IPS DF 6.9 (cell line): ENCODE results near the gene CA11.
A peak's percentile ranks its signal among the peaks of the same experiment; 100 is the strongest.

ENCODE experiments used
- DNase-seq: peaks from one replicate; pipeline ENCODE4 v3.0.0-alpha.2; 2013; ENCODE audit warnings: low read depth, low spot score
- H3K27ac ChIP-seq: one replicate; pipeline ENCODE4 v1.5.1; 2013; ENCODE audit warnings: low read length, control low read depth
- H3K27me3 ChIP-seq: 2 replicates; pipeline ENCODE4 v1.6.1; 2013; ENCODE audit warnings: mild to moderate bottlenecking, low read length; ENCODE audit not compliant: control insufficient read depth, insufficient read depth
- H3K36me3 ChIP-seq: 2 replicates; pipeline ENCODE4 v1.6.1; 2013; ENCODE audit warnings: low read length; ENCODE audit not compliant: control insufficient read depth, insufficient read depth
- H3K4me1 ChIP-seq: 2 replicates; pipeline ENCODE4 v1.6.1; 2013; ENCODE audit warnings: low read length; ENCODE audit not compliant: control insufficient read depth, insufficient read depth
- H3K4me3 ChIP-seq: 2 replicates; pipeline ENCODE4 v1.5.1; 2013; ENCODE audit warnings: mild to moderate bottlenecking, low read length
- H3K9me3 ChIP-seq: 2 replicates; pipeline ENCODE4 v1.6.1; 2013; ENCODE audit warnings: low read length, inconsistent platforms; ENCODE audit not compliant: control insufficient read depth, insufficient read depth
- WGBS: extraction: QIAGEN DNeasy Blood & Tissue Kit; methylation state at CpG from one replicate; pipeline ENCODE4 v1.1.7; 2013; ENCODE audit warnings: mixed read lengths, missing lambda C conversion rate; ENCODE audit not compliant: insufficient read length, insufficient coverage; 5-methylcytosine and 5-hydroxymethylcytosine counted together

Gene CA11

DNA sequence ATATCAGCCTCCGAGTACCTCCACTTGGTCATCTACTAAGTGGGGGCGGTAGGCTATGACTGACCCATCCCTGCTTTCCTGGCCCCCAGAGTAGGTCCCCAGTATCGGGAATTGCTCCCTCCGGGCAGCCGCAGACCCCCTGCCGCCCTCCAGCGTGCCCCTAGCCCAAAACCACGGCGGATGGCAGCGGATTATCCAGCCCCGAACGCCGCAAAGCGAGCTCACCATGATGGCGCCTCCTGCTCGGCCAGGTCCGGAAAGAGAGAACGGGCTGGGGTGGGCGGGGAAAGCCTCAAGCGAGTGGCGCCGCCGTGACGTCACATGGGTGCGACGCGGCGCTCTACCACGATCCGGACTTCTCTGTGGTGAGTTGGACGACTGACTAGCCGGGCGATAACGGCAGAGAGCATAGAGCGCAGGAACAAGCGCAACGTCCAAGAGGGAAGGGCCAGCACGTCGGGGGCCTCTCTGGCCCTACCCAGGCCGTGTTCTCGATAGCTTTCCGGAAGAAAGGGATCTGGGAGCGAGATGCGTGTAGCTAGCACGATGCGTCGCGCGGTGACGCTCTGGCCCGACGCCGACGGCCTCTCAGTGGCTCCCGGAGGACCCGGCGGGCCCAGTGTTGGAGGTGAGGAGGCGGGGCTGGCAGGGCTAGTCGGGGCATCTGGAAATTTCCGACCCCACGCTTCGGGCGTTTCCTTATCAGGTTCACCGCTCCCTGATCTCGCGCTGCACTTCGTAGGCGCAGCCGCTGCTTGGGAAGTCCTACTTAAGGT lies 26.9 kb downstream of the CA11 start, which contains the start of the genes RPL18 and SPHK2:
RPL18 (minus strand) TSS at position 263 of the 776 bp plus-strand sequence; CDS start at position 228, 35 bp downstream.
SPHK2 (plus strand) TSS at position 591 of the 776 bp plus-strand sequence. CDS start 1,009 bp downstream, outside the sequence.
- no peaks in the 10 kb centered on the region for H3K9me3 ChIP-seq
- no peak within 1 kb of the TSS for H3K27ac ChIP-seq
- H3K4me3 ChIP-seq = peak within 1 kb of the TSS; percentile 97
- no CpG with 5 or more reads among the region's 69 CpGs for whole genome bisulfite sequencing
- peaks cover 3% of the 10 kb centered on the region for H3K4me1 ChIP-seq
- peaks cover 21% of the 10 kb centered on the region for H3K36me3 ChIP-seq
- peak; percentile 98 for DNase-seq
- H3K27me3 ChIP-seq = no peaks in the 10 kb centered on the region

DNA sequence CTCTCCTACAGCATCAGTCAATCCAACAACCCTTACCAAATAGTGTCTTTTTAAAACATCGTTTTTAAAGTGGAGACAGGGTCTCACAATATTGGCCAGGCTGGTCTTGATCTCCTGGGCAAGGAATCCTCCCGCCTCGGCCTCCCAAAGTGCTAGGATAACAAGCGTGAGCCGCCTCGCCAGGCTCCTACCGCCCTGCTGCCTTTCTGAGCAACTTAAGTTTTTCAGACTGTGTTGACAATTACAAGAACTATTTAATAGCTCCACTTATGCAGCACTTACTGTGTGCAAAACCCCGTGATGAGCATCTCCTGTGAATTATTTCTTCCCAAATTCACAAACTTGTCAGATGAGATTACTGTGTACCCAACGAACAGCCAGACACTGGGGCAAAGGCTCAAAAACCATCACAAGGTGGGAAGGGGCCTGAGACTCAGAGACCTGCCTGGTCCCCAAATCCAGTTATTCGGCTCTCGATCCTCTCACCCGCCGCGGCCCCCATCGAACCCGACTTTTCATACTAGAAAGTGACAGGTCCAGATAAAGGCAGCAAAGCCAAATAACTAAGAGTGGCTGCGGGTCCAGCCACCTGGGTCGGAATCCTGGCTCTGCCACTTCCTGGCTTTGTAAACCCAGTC lies 27.6 kb downstream of the CA11 start:
- Histone ChIP-seq H3K9me3 (no peaks in the 10 kb centered on the region), H3K4me1 (peaks cover 4% of the 10 kb centered on the region), H3K4me3 (peak overlapping the region; percentile 97), H3K36me3 (peaks cover 21% of the 10 kb centered on the region), H3K27ac (no peak overlapping the region), H3K27me3 (no peaks in the 10 kb centered on the region)
- no peak for DNase-seq
- no CpG with 5 or more reads among the region's 18 CpGs for WGBS

DNA sequence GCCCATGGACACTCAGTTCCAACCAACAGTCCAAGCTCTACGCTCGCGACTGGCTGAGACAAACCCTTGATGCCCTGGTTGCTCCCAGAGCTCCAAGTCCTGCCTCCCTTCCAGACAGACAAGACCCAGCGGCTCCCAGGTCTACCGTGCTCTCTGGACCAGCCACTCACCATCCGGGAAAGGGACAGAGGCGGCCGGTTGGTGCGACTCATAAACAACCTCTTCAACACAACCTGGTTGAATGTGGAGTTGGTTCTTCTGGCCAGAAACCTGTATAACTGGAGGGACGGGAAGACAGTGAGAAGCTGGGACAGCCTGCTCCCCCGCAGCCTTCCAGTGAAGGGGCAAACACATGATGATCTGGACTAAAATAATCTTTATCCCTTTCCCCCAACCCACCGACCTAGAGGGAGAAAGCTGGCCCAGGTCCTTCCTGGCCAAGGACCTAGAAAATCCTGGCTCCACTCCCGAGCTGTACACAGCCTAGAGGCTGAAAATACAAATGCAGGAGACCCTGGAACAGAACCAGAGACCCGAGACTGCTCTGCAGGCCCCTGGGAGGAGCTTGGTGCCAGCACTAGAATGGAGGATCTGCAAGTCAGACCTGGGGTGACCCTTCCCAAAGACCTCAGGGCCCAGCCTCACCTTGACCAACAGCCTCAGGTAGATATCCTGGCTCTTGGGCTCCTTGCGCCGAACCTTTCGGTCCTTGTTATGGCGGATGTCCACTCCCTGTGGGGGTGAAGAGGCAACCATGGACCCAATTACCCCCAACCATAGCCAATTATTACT lies 28.6 kb downstream of the CA11 start:
- H3K4me3 ChIP-seq = no peak overlapping the region; the same call in 1 of the 2 replicates
- H3K4me1 ChIP-seq = peaks cover 4% of the 10 kb centered on the region
- no peak overlapping the region for H3K27ac ChIP-seq
- WGBS = no CpG with 5 or more reads among the region's 18 CpGs
- DNase-seq = no peak
- H3K9me3 ChIP-seq = no peaks in the 10 kb centered on the region
- no peaks in the 10 kb centered on the region for H3K27me3 ChIP-seq
- H3K36me3 ChIP-seq = peaks cover 21% of the 10 kb centered on the region

GRCh38 chr19:48616491-48617056 lies 29.4 kb downstream of the CA11 start:
- peaks cover 4% of the 10 kb centered on the region for H3K4me1 ChIP-seq
- H3K27ac ChIP-seq = no peak overlapping the region
- no peak overlapping the region for H3K4me3 ChIP-seq
- H3K36me3 ChIP-seq = peaks cover 21% of the 10 kb centered on the region
- no peaks in the 10 kb centered on the region for H3K9me3 ChIP-seq
- H3K27me3 ChIP-seq = no peaks in the 10 kb centered on the region
- no peak for DNase-seq
- no CpG with 5 or more reads among the region's 12 CpGs for WGBS

DNA sequence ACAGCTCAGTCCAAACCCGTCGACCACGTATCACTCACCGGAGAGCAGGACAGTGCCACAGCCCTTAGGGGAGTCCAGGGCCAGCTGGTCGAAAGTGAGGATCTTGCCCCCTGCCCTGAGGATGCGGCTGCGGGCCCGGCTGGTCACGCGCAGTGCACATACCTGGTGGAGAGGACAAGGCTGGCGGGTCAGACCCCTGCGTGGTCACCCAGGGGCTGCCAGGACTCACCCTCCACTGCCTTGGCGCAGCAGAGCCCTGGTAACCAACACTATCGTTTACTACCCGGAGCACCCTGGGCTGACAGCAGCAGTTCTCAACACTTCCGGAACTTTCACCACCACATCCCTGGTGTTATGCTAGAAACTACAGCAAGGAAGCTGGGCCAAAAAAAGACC lies 29.9 kb downstream of the CA11 start:
- peaks cover 4% of the 10 kb centered on the region for H3K4me1 ChIP-seq
- peaks cover 21% of the 10 kb centered on the region for H3K36me3 ChIP-seq
- no peaks in the 10 kb centered on the region for H3K9me3 ChIP-seq
- WGBS = no CpG with 5 or more reads among the region's 16 CpGs
- H3K27ac ChIP-seq = no peak overlapping the region
- H3K27me3 ChIP-seq = no peaks in the 10 kb centered on the region
- H3K4me3 ChIP-seq = no peak overlapping the region
- DNase-seq = no peak

DNA sequence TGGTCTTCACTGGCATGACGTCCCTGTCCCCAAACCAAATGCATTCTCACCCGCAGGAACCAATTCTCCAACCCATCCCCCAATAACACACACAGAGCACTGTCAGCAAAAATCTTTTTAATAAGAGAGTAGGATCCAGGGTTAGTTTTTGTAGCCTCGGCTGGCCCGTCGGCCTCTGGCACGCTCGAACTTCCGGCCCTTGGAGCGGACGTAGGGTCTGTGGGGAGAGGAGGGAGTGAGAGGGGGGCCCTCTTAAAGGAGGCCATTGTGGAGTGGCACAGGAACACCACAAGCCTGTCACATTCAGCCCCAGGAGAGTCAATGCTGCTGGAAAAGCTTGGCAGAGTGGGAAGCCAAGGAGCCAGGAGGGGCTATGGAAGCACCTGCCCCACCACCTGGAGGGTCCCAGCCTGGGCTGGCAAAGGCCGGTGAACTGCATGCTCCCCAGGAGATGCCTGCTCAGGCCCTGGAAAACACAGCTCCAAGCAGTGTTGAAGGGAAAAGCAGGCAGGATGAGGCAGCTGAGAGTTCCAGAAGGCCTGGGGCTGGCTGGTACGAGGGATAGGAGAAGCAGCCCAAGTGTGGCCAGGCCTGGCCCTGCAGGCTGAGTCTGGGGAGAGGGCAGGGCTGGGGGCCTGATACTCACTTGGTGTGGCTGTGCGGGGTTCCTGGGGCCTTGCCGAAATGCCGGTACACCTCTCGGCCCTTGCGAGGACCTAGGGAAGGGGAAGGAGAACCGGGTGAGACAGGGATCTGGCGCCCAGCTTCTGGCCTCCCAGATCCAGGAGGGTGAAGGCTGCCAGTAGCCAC lies 30.6 kb downstream of the CA11 start:
- Histone ChIP-seq H3K27me3 (no peaks in the 10 kb centered on the region), H3K4me1 (peaks cover 4% of the 10 kb centered on the region), H3K9me3 (no peaks in the 10 kb centered on the region), H3K27ac (no peak overlapping the region), H3K36me3 (peaks cover 21% of the 10 kb centered on the region), H3K4me3 (no peak overlapping the region)
- DNase-seq = no peak
- whole genome bisulfite sequencing = no CpG with 5 or more reads among the region's 19 CpGs

- H3K36me3 ChIP-seq = peaks cover 21% of the 10 kb centered on the region
- no peaks in the 10 kb centered on the region for H3K9me3 ChIP-seq
- H3K27ac ChIP-seq = no peak within 1 kb of the TSS
- DNase-seq = no peak
- H3K4me1 ChIP-seq = peaks cover 4% of the 10 kb centered on the region
- no peak within 1 kb of the TSS; the same call in 1 of the 2 replicates for H3K4me3 ChIP-seq
- H3K27me3 ChIP-seq = no peaks in the 10 kb centered on the region
- no CpG with 5 or more reads among the region's 31 CpGs for WGBS
These were observed 31.4 kb downstream of the CA11 start, which contains the start of gene FAM83E for GRCh38 chr19:48614436-48615230. Gene FAM83E, minus strand, starts transcription at chr19:48615076. Its CDS starts 1,704 bp downstream, at chr19:48613372.

- H3K27ac ChIP-seq = no peak overlapping the region
- H3K9me3 ChIP-seq = no peaks in the 10 kb centered on the region
- peaks cover 4% of the 10 kb centered on the region for H3K4me1 ChIP-seq
- peaks cover 21% of the 10 kb centered on the region for H3K36me3 ChIP-seq
- WGBS = no CpG with 5 or more reads among the region's 13 CpGs
- no peak overlapping the region for H3K4me3 ChIP-seq
- H3K27me3 ChIP-seq = no peaks in the 10 kb centered on the region
- no peak for DNase-seq
These were observed 32.0 kb downstream of the CA11 start for GRCh38 chr19:48613852-48614435.
